Stimulated activated CD8-positive, alpha-beta memory T cell treated with anti-CD3 and anti-CD28 coated beads, Interleukin-15, amount 100 ng/mL, for 4 hours (primary cell): Measurements from ENCODE around the gene SYTL3.

Experiments used
- DNase-seq, 2 donors: peaks; one replicate each; pipeline ENCODE4 v3.0.0-alpha.2; 2020; ENCODE audit warnings: low read depth in 2 of 2

Gene SYTL3

GRCh38 chr6:158725704-158726103 is 75.8 kb downstream of the SYTL3 start:
- no peak for DNase-seq

DNA sequence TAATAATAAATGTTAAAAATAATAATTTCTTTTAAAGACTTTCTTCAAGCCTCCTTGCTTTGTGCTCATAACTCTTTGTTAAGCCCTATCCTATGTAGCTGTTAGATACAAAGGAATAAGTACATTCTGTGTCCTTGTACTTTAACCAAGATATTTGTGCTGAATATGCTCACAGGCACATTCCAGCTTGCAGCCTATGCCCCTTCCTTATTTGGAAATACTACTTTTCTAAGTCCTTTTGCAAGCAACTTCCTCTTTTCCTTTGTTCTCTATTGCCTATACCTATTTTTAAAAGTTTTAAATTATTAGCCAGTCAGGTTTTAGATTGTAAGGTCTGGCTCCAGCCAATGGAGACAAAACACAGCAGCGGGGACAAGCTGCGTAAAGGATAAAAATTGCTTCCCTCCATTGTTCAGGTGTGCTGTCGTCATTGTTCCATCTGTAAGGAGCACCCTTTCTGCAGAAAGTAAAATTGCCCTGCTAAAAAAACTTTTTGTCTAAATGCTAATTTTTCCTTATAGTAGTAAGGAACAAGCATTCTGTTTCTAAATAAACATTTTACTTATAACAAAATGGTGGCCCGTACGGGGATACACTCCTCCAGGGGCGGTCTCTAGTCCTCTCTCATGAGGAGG is 80.2 kb downstream of the SYTL3 start:
- no peak for DNase-seq

DNA sequence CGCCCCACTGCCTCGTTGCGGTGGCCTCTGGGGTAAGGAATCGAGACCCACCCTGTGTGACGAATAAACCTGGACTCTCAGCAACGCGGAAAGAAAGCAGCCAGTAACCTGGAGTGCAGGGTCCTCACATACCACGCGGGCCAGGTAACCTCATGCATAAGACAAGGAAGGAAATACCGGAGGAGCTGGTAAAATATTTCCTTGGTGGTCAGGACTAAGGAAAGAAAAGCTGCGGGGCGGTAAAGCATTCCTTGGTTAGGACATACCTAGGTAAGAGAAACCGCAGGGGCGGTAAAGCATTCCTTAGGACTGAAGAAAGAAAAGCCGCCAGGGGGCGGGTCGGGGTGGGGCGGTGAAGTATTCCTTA is 80.7 kb downstream of the SYTL3 start:
- no peak for DNase-seq

DNA sequence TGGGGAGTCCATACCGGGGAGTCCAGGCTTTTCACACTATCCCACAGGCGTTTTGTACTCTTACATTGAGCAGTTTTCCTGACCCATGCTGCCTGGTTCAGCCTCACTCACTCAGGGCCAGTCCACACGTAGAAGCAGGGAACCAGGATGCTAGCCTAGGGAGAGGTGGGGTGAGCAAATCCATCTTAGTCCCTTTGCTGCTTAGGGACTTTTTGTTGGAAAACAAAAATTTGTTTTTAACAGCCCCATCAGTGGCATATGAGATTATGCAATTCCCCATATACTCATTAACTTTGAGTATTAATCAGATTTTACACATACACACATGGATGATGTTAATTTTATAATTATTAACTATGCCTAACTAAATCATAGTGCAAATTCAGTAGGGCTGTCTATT is 85.2 kb downstream of the SYTL3 start:
- no peak for DNase-seq

GRCh38 chr6:158737082-158737709 is 87.3 kb downstream of the SYTL3 start:
- DNase-seq = no peak

DNA sequence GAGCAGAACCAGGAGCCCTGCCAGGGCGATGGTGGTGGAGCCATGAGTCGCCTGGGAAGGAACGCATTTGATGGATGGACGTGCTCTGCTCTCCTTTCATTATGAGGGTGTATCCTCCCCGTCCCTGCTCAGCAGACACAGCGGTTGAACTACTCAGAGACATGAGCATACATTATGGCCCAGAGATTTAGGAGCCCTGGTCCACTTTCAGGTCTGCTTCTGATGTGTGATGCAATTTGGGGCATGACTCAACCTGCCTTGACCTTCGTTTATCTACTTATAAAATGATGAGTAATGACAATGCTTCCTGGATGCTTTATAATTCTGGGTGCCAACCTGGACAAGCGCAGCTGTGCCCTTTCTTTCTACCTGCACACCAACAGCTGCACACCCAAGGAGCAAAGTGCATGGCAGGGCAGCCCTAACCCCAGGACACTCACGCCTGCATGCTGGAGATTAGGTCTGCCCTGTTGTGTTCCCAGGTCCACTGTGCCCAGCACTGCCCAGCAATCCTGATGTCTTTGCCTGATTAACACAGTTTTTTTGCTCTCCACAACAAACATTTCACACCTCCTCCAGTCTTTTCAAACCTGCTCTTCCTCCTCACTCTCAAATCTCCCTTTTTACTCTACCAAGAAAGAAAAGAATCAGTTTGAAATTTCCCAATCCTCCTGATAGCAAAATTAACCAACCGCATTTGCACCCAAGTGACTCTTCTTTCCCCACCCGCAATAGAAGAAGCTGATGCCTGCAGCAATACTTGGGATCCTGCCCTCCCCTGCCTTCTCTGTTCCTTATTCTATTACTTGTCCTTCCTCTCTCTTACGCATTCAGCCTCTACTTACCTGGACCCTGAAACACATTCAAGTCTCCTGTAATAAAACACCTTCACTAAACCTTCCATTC is 88.1 kb downstream of the SYTL3 start:
- no peak for DNase-seq

GRCh38 chr6:158739673-158740072 is 89.8 kb downstream of the SYTL3 start:
- no peak for DNase-seq

DNA sequence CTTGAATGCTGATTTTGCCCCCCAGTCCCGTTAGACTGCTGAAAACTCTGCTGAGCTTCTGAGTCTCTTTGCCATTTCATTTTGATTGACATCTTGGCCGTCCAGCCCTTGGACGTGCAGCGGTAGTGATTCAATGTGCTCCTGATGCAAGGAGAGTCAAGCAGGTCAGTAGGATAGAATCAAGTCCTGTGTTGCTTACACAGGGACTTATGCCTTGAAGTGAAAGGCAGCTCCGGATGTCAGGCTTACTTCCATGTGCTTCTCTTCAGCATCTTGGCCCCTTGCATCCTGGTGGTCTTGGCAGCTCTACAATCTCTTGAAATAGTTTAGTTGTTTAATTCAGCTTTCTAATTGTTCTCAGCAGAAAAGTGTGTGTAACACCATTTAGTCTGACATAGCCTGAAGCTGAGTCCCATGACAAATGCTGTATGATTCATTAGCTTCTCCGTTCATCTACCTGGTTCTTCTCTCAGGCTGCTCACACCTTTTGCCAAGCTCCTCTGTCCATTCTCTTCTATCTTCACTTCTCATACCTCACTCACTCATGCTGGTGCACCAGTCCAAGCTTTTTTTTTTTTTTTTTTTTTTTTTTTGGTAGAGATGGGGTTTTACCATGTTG is 93.3 kb downstream of the SYTL3 start:
- DNase-seq = no peak

DNA sequence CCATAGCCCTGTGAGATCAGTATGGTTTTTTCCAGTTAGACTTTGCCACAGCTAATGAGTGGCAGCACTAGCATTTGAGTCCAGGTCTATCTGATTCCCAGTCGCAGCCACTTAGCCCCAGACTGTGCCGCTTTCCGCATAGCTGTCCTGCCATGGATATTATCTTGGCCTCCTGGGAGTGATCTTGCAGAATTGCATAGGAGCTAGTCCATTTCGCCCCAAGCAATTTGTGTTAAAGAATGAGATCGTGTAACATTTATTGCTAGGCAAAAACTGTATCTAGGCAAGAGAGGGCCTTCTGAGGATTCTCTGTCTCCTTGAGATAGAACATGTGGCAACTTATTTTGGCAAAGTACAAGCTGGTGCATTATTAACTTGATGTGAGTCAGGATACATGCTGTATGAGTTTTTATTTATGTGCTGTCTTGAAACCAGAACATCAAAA is 95.2 kb downstream of the SYTL3 start:
- DNase-seq = no peak

DNA sequence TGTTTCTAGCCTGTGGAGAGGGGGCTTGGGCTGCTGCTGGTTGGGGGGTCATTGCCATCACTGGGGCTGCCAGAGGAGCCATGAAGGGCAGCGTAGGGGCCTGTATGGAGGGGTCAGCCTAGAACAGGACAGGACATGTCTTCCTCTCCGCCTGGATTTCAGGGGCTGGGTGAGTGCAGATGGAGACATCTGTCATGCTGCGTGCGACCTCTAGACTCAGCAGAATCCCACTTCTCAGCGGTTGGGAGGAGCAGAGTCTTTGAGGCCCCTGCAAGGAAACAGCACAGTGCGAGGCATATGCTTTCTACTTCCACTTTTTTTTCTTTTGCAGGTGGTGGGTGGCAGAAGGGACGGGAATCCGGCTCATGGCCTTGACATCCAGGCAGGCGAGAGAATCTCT is 101.4 kb downstream of the SYTL3 start:
- DNase-seq = no peak

DNA sequence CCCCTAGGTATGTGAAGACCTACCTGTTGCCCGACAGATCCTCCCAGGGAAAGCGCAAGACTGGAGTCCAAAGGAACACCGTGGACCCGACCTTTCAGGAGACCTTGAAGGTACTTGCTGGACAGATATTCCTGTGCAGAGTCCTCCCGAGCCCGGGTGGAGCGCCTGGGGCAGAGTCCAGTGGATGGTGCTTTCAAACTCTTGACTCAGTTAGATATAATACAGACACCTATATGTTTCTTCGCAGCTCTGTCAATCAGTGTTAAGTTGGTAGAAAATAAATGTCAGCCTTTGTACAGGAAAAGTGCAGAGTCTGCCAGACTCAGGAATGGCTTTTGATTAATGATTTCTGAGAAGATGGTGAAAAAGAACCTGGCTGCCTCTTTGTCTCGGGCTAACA is 102.1 kb downstream of the SYTL3 start:
- no peak for DNase-seq

- no peak for DNase-seq
Observed at GRCh38 chr6:158752613-158753012, 102.8 kb downstream of the SYTL3 start.

DNA sequence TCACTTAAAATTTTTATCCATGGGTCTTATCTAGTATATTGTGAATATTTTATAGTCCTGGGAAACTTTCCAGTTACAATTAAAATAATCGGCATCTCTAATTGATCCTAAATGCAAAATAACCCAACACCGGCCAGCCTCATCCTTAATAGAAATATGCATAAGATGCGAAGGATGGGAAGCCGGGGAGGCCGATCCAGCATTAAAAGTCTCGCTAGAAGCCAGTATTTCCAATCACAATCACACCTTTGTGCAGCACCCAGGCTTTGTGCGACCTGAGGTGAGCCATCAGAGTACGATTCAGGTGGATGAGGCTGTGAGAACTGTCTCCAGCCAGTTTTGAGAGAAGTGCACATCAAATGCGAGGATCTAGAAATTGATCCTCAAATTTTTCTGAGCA is 104.0 kb downstream of the SYTL3 start:
- DNase-seq = no peak

GRCh38 chr6:158754738-158755137 is 104.9 kb downstream of the SYTL3 start:
- no peak for DNase-seq

DNA sequence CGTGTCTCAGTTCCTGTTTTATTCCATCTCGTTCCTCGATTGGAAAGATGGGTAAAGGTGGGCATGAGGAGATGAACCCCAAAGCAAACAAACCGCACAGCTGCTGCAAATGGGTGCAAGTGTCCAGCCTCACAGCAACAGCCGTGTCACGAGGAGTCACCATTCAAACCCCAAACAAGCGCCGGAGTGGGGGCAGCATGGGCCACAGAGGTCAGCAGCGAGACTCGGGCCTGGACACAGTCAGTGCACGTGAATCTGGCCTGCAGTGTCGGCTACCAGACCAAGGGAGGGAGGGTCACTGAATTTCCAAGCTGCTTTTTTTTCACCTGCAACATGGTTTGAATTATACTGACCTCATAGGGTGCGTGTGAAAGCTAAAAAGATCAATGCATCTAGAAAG is 105.8 kb downstream of the SYTL3 start:
- DNase-seq = no peak

DNA sequence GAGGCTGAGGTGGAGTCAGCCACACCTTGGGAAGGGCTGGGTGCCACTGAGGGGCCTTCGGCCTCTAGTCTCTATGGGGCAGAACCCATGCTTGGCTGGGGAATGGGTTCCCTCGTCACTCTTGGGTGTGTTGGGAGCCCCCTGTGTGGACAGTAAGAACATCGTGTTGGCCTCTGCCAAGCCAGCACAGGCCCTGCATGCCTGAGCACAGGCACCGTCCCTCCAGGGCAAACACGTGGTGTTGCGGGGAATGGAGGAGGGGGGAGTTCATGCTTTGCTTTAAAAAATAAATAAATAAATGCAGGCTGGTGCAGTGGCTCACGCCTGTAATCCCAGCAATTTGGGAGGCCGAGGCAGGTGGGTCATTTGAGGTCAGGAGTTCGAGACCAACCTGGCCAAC is 106.3 kb downstream of the SYTL3 start:
- DNase-seq = no peak

GRCh38 chr6:158756977-158757752 is 107.3 kb downstream of the SYTL3 start:
- no peak for DNase-seq

- no peak for DNase-seq
Observed at GRCh38 chr6:158757753-158758090, 107.9 kb downstream of the SYTL3 start.

- DNase-seq = no peak
Observed at GRCh38 chr6:158758451-158758860, 108.6 kb downstream of the SYTL3 start.

DNA sequence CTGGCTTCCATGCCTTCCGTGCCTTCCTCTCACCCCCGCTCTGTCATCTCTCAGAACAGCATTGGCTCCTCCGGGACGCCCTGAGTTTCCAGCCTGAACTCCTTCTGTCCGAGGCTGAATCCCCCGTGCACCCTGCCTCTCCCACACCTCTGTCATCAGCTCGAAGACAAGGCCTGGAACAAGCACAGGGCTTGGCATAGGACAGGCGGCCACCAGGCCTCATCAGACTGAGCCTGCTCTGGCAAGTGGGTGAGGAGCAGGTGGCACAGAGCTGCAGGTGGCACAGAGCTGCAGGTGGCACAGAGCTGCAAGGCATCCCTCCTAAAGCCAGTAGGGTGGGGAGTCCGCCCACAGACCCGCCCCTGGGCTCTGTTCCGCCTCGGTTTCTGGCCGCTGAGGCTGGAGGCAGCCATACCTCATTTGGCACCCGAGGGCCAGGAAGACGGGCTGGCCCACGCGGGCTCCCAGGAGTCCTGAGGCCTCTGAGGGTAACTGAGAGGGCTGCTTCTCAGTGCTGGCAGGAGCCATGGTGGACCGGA is 109.2 kb downstream of the SYTL3 start:
- DNase-seq = no peak

- DNase-seq = no peak
Observed at GRCh38 chr6:158759966-158760617, 110.2 kb downstream of the SYTL3 start.
